ENCODE results near the gene SLC2A1. TPM values are rescaled to one million over a fixed set of nuclear protein-coding genes. Genes with fewer than 3 reads are reported as not detected.

Gene SLC2A1
- total and polyA plus RNA-seq, 2 of the 13 experiments (the other 11 are each of a cell fraction or from before 2014, with no cell fraction given), result 125 to 423 TPM

DNA sequence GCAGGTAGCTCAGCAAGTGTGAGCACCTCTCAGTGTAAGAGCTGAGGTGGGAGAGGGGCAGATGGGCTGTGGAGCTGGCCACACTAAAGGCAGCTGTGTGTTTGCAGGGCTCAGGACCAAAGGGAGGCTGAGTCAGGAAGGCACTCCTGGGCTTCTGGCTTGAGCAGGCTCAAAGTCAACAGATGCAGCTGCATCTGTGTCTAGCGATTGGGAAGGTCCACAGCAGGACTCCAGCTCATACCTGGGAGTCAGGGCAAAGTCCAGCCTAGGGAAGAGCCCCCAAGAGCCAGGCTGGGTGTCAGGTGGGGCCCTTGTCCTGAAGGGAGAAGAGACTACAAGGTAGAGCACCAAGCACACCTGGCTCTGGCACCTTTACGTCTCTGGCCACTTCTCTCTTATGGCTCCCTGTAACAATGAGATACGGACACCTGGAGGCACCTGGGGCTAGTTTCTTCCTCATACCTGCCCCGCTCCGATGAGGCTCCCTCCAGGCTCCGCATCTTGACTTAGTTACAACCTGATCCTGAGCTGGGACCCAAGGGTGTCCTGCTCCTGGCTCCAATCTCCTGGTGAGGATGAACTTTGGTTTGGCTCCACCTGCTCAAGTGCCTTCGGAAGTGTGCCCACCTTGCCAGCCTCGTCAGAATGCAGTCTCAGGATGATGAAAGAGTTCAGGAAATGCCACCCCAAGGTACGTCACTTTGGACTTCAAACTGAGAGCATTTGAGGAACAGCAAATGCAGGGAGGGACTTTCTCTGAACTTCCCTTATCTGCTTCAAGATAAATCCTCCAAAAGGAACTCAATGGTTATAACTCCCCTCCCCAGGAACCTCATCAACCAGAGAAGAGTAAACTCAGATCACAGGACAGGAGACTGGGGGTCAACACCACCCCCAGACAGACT is 21.5 kb upstream of the SLC2A1 start (continued):
- no peak for TF ChIP-seq SNRNP70 (IDR thresholded peaks at IDR 0.05; ENCODE audit: low read depth, low read length)
- no peak for TF ChIP-seq BCL3 (CRISPR knock-in tag; IDR thresholded peaks at IDR 0.05)
- TF ChIP-seq RAD21 (CRISPR knock-in tag; IDR thresholded peaks at IDR 0.05), result no peak
- no peak for TF ChIP-seq TEF (CRISPR knock-in tag; IDR thresholded peaks at IDR 0.05)
- TF ChIP-seq SIN3B (IDR thresholded peaks at IDR 0.05; ENCODE audit: low read length), result no peak
- 0 out of 2 replicates have a peak, but pooled peaks have one; percentile 20 for TF ChIP-seq RBFOX2 (IDR thresholded peaks at IDR 0.05; ENCODE audit: low read depth, low read length)
- no peak for TF ChIP-seq TRAFD1 (CRISPR knock-in tag; IDR thresholded peaks at IDR 0.05; ENCODE audit: borderline replicate concordance)
- TF ChIP-seq SKIL (CRISPR knock-in tag; IDR thresholded peaks at IDR 0.05; ENCODE audit: borderline replicate concordance), result peak; percentile 12; the same call in 1 of the 2 replicates
- no peak for TF ChIP-seq ELF3 (CRISPR knock-in tag; IDR thresholded peaks at IDR 0.05)
- no peak for TF ChIP-seq FOXJ3 (CRISPR knock-in tag; IDR thresholded peaks at IDR 0.05; ENCODE audit: borderline replicate concordance)
- TF ChIP-seq SP140L (CRISPR knock-in tag; IDR thresholded peaks at IDR 0.05; ENCODE audit: borderline replicate concordance), result no peak
- no peak for TF ChIP-seq SOX13 (IDR thresholded peaks at IDR 0.05)
- 0 out of 4 replicates have a peak, but pooled peaks of 1 of the 2 experiments have one; percentile 29 for TF ChIP-seq SOX13 (CRISPR knock-in tag; conservative IDR thresholded peaks at IDR 0.05 in 1 of 2, IDR thresholded peaks at IDR 0.05 in 1 of 2)
- no peak for TF ChIP-seq NR2C2 (CRISPR knock-in tag; IDR thresholded peaks at IDR 0.05; ENCODE audit: borderline replicate concordance)
- TF ChIP-seq, protein P1, sequence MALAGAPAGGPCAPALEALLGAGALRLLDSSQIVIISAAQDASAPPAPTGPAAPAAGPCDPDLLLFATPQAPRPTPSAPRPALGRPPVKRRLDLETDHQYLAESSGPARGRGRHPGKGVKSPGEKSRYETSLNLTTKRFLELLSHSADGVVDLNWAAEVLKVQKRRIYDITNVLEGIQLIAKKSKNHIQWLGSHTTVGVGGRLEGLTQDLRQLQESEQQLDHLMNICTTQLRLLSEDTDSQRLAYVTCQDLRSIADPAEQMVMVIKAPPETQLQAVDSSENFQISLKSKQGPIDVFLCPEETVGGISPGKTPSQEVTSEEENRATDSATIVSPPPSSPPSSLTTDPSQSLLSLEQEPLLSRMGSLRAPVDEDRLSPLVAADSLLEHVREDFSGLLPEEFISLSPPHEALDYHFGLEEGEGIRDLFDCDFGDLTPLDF (CRISPR knock-in tag; IDR thresholded peaks at IDR 0.05), result no peak
- TF ChIP-seq NCOA5 (CRISPR knock-in tag; IDR thresholded peaks at IDR 0.05), result no peak
- TF ChIP-seq TAF15 (IDR thresholded peaks at IDR 0.05; ENCODE audit: low read depth, low read length, poor library complexity, severe bottlenecking), result no peak
- no peak for TF ChIP-seq DPF2 (CRISPR knock-in tag; IDR thresholded peaks at IDR 0.05; ENCODE audit: borderline replicate concordance, low read depth)
- TF ChIP-seq FOSL2 (CRISPR knock-in tag; IDR thresholded peaks at IDR 0.05), result peak; percentile 93
- TF ChIP-seq E2F2 (CRISPR knock-in tag; IDR thresholded peaks at IDR 0.05; ENCODE audit: borderline replicate concordance), result no peak
